Esophagus squamous epithelium (tissue), 5 donors: ENCODE data around the gene PRPSAP1. TPM values are rescaled to one million over a fixed set of nuclear protein-coding genes. Genes with fewer than 3 reads are reported as not detected.
A peak's percentile ranks its signal among the peaks of the same experiment; 100 is the strongest.

Experiments
- DNase-seq: peaks from one replicate; lab custom pipeline; 2025; lab: John Stamatoyannopoulos, UW
- H3K27ac ChIP-seq, 4 donors: fragments of 200-600 bp; sonication (generic); one replicate each; pipeline ENCODE4 v1.5.1; 2016 to 2019; ENCODE audit warnings: mild to moderate bottlenecking in 1 of 4
- H3K27me3 ChIP-seq, 4 donors: fragments of 200-600 bp; sonication (generic); 1 replicate in 3 of 4; 2 replicates in 1 of 4; pipeline versions ENCODE4 v1.5.1 to v1.6.0; 2017 to 2021; ENCODE audit warnings: antibody characterized with exemption in 1 of 4
- H3K36me3 ChIP-seq, 3 donors: fragments of 200-600 bp; sonication (generic); one replicate each; pipeline ENCODE4 v1.5.1; 2016 to 2019
- H3K4me1 ChIP-seq, 3 donors: fragments of 200-600 bp; sonication (generic); one replicate each; pipeline ENCODE4 v1.5.1; 2017 to 2019
- H3K4me3 ChIP-seq, 4 donors: fragments of 200-600 bp; sonication (generic); 1 replicate in 3 of 4; 2 replicates in 1 of 4; pipeline ENCODE4 v1.5.1; 2016 to 2019; ENCODE audit warnings: mild to moderate bottlenecking in 2 of 4, moderate library complexity in 1 of 4
- H3K9me3 ChIP-seq, 3 donors: fragments of 200-600 bp; sonication (generic); one replicate each; pipeline ENCODE4 v1.5.1; 2016 to 2019
- POLR2A ChIP-seq, 4 donors: fragments of 450-650 bp; IDR thresholded peaks; one replicate each; pipeline ENCODE4 v1.6.1; 2017; ENCODE audit warnings: antibody characterized with exemption in 4 of 4, mild to moderate bottlenecking in 4 of 4, moderate library complexity in 3 of 4
- WGBS, 2 donors: methylation state at CpG; one replicate each; pipeline ENCODE4 v1.1.5; 2018; 5-methylcytosine and 5-hydroxymethylcytosine counted together
- intact Hi-C: fragments of 100-400 bp; cut with DNase I; formaldehyde crosslinking; loops from one replicate; pipeline ENCODE4 v1.15.0; 2022
- total RNA-seq, 4 donors: library from RNA; depleted of rRNA; stranded (reverse); fragments of >200 nt; gene quantifications; one replicate each; pipeline ENCODE4 v1.1.0, GENCODE V29; 2016
- TF ChIP-seq, protein P1 (sequence below), 6 experiments: fragments of 450-650 bp in 4 of 6; fragments of 200-600 bp in 2 of 6; sonication (generic) in 2 of 6; IDR thresholded peaks; one replicate each; pipeline ENCODE4 v1.5.1; 2016 to 2019; ENCODE audit warnings: antibody characterized with exemption in 6 of 6, mild to moderate bottlenecking in 4 of 6, moderate library complexity in 4 of 6
- donor health status: DM: yes; HTN: yes; CAD: no.

The PRPSAP1 gene
- total RNA-seq, 4 donors from 2014 or later, result 36.0 to 68.6 (median 49.5) TPM

DNA sequence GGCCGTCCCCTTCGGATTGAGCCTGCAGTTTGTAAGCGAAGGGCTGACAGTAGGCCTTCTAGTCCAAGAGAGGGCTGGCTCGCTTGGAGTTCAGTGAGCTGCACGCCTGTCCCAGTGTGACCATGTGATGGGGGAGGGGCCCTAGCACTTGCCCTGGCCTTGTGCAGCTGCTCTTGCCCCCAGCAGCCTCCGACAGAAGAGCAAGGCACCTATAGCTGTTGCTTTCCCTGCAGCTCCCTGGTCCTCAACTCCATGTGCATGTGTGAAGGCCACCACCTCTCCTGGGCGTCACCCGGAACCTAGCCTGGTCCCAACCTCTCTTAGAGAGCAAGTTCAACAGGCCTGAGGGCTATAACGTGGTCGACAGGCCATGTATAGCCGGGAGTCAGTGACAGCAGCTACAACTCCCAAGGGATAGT, 36.3 kb upstream of the PRPSAP1 start:
- no peak for DNase-seq
- peaks cover 12 to 28% (median 15%) of the 10 kb centered on the region in 3 donors for H3K4me1 ChIP-seq
- no peak overlapping the region for H3K27ac ChIP-seq
- H3K36me3 ChIP-seq, result peaks cover 4 to 76% (median 6%) of the 10 kb centered on the region in 3 donors
- WGBS, 2 donors, result 72 to 75% methylated on average over 2 to 10 of the region's 11 CpGs
- intact Hi-C loops, result no loop called here
- H3K9me3 ChIP-seq, result no peaks in the 10 kb centered on the region
- peaks cover 0 to 7% (median 0%) of the 10 kb centered on the region in 4 donors for H3K27me3 ChIP-seq
- no peak overlapping the region for H3K4me3 ChIP-seq
- TF ChIP-seq, protein P1, sequence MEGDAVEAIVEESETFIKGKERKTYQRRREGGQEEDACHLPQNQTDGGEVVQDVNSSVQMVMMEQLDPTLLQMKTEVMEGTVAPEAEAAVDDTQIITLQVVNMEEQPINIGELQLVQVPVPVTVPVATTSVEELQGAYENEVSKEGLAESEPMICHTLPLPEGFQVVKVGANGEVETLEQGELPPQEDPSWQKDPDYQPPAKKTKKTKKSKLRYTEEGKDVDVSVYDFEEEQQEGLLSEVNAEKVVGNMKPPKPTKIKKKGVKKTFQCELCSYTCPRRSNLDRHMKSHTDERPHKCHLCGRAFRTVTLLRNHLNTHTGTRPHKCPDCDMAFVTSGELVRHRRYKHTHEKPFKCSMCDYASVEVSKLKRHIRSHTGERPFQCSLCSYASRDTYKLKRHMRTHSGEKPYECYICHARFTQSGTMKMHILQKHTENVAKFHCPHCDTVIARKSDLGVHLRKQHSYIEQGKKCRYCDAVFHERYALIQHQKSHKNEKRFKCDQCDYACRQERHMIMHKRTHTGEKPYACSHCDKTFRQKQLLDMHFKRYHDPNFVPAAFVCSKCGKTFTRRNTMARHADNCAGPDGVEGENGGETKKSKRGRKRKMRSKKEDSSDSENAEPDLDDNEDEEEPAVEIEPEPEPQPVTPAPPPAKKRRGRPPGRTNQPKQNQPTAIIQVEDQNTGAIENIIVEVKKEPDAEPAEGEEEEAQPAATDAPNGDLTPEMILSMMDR (IDR thresholded peaks at IDR 0.05), result no peak
- no peak for TF ChIP-seq POLR2A (IDR thresholded peaks at IDR 0.05)

DNA sequence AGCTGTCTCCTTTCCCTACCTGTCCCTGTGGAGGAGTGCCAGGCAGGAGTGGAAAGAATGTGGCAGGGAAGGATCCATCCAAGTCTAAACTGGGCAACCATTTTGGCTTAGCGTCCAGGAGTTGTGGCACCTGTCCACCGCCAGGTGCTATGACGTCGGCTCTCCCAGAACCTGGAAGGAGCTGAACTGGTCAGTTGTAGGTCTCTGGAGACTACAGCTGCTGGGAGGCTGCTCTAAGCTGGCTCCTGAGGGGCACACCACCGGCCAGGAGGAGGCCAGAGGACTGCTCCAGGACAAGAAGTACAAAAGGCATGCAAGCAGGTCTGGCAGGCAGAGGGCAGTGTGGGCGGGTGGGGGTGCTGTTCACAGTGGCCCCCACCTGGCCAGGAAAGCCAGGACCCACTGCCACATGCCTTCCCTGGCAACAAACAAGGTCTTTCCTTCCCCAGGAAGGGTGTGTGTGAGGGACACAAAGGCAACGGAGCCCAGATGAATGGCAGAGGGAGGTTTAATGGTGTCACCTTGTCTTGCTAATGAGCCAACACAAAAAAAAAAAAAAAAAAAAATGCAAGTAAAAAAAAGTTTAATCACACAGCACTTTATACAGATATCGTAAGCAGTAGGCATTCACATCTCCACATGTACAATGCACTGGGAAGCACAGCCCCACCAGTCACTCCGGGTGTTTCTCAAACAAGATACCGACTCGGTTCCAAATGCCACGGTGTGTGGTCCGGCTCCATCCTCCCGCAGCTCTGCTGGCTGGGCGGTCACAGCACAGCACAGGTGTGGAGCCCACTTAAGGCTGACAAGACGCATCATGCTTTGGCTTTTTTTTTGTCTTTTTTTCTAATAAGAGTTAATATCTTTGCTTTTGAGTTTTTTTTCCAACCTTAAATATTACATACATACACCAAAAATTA, 35.5 kb upstream of the PRPSAP1 start:
- DNase-seq, result no peak
- TF ChIP-seq POLR2A (IDR thresholded peaks at IDR 0.05), result no peak
- TF ChIP-seq, protein P1 (IDR thresholded peaks at IDR 0.05), result no peak
- Histone ChIP-seq H3K4me3 (no peak overlapping the region), H3K27me3 (peaks cover 0 to 10% (median 0%) of the 10 kb centered on the region in 4 donors), H3K27ac (no peak overlapping the region), H3K36me3 (peaks cover 4 to 68% (median 6%) of the 10 kb centered on the region in 3 donors), H3K4me1 (peaks cover 12 to 35% (median 16%) of the 10 kb centered on the region in 3 donors), H3K9me3 (no peaks in the 10 kb centered on the region)
- intact Hi-C loops, result no loop called here
- 73 to 85% methylated on average over 9 to 14 of the region's 16 CpGs for WGBS, 2 donors

DNA sequence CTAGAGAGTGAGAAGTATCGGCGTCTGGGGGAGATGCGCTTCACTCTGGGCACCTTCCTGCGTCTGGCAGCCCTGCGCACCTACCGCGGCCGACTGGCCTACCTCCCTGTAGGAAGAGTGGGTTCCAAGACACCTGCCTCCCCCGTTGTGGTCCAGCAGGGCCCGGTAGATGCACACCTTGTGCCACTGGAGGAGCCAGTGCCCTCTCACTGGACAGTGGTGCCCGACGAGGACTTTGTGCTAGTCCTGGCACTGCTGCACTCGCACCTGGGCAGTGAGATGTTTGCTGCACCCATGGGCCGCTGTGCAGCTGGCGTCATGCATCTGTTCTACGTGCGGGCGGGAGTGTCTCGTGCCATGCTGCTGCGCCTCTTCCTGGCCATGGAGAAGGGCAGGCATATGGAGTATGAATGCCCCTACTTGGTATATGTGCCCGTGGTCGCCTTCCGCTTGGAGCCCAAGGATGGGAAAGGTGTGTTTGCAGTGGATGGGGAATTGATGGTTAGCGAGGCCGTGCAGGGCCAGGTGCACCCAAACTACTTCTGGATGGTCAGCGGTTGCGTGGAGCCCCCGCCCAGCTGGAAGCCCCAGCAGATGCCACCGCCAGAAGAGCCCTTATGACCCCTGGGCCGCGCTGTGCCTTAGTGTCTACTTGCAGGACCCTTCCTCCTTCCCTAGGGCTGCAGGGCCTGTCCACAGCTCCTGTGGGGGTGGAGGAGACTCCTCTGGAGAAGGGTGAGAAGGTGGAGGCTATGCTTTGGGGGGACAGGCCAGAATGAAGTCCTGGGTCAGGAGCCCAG, 33.5 kb upstream of the PRPSAP1 start:
- DNase-seq, result no peak
- intact Hi-C loops, result no loop called here
- peaks cover 0 to 19% (median 0%) of the 10 kb centered on the region in 4 donors for H3K27me3 ChIP-seq
- TF ChIP-seq, protein P1 (IDR thresholded peaks at IDR 0.05), result no peak
- no peak for TF ChIP-seq POLR2A (IDR thresholded peaks at IDR 0.05)
- no peak overlapping the region for H3K4me3 ChIP-seq
- H3K36me3 ChIP-seq, result peaks cover 4 to 48% (median 6%) of the 10 kb centered on the region in 3 donors
- 91 to 100% methylated on average over 3 to 8 of the region's 31 CpGs for WGBS, 2 donors
- H3K4me1 ChIP-seq, result peaks cover 23 to 55% (median 23%) of the 10 kb centered on the region in 3 donors
- no peak overlapping the region for H3K27ac ChIP-seq
- H3K9me3 ChIP-seq, result no peaks in the 10 kb centered on the region

DNA sequence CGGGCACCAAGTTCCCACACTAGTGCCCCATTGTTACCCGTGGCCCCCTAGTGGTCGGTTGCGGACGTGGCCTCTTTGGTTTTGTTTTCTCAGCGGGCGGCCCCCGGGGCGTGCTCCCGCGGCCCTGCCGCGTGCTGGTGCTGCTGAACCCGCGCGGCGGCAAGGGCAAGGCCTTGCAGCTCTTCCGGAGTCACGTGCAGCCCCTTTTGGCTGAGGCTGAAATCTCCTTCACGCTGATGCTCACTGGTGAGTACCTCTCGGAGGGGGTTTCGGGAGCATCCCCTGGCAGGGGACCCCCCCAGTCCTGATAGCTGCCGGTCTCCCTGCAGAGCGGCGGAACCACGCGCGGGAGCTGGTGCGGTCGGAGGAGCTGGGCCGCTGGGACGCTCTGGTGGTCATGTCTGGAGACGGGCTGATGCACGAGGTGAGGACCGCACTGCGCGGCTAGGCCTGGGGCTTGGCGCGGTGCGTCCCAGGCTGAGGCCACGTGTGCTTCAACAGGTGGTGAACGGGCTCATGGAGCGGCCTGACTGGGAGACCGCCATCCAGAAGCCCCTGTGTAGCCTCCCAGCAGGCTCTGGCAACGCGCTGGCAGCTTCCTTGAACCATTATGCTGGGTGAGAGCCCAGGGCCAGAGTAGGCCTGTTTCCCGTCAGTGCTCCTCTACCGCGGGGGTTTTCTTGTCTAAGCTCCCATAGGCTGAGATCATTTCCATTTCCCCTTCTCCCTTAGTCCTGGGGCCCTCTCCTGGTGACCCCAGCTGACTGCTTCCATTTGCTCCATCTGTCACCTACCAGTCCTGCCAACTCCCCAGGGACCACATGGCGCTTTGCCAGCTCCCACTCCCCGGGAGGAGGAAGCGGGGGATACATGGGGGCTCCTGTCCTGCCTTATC, 32.4 kb upstream of the PRPSAP1 start:
- DNase-seq, result no peak
- Histone ChIP-seq H3K27ac (peak overlapping the region; percentile 84 to 92 (median 88)), H3K4me1 (peaks cover 23 to 62% (median 28%) of the 10 kb centered on the region in 3 donors), H3K9me3 (no peaks in the 10 kb centered on the region), H3K4me3 (peak overlapping the region; percentile 60 to 87 (median 66)), H3K27me3 (peaks cover 0 to 19% (median 0%) of the 10 kb centered on the region in 4 donors), H3K36me3 (peaks cover 2 to 37% (median 4%) of the 10 kb centered on the region in 3 donors)
- WGBS, 2 donors, result 4 to 46% methylated on average over 4 to 10 of the region's 52 CpGs
- intact Hi-C loops, result no loop called here
- no peak for TF ChIP-seq POLR2A (IDR thresholded peaks at IDR 0.05)
- TF ChIP-seq, protein P1 (IDR thresholded peaks at IDR 0.05), result peak; percentile 81 to 94 (median 90)
